GM10266 (cell line): ENCODE data around the gene MAD1L1.
"Not testable (repeated sequence)": the region's sequence is repeated elsewhere in the genome, so short reads cannot be mapped to it uniquely, and the experiment has no call there.

Source experiments
- DNase-seq: peaks from one replicate; pipeline ENCODE4 v3.0.0; 2012; ENCODE audit errors: extremely low spot score
- TF ChIP-seq, protein P1 (sequence below): IDR thresholded peaks from 2 replicates; pipeline ENCODE4 v1.5.1; 2012; ENCODE audit warnings: mild to moderate bottlenecking, low read depth; ENCODE audit not compliant: control insufficient read depth, insufficient read depth; ENCODE audit errors: missing control alignments

The MAD1L1 gene

DNA sequence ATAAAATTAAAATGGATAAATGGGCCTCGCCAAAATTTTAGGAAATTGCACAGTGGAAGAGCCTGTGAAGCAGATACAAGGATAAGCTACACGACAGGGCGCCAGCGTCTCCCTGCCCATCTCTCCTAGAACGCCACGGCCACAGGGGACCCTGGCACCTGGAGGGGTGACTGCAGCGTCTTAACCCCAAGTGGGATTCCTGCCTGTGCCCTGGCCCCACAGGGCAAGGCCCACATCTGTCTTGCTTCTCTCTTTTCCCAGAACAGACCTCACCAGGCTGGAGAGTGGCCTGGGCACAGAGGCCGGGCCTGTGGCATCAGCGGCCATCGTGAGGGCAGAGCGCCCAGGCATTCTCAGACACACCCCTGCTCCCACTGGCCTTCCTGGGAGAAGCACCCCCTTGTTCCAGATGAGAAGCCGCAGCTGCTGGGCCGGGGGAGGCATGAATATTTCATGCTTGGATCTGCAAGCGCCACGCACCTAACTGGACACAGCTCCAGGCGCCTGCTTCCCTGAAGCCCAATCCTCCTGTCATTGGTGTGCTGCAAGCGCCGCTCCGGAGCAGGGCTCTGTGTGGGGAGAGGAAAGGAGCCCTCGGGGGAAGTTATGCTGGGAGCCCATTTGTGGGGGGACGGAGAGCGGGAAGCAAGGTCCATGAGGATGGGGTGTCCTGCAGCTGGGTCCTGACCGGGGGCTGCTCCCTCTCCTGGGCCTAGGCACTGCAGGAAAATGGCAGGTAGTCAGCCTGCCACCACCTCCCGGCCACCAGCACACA is 409.2 kb downstream of the MAD1L1 start:
- DNase-seq: no peak
- TF ChIP-seq, protein P1, sequence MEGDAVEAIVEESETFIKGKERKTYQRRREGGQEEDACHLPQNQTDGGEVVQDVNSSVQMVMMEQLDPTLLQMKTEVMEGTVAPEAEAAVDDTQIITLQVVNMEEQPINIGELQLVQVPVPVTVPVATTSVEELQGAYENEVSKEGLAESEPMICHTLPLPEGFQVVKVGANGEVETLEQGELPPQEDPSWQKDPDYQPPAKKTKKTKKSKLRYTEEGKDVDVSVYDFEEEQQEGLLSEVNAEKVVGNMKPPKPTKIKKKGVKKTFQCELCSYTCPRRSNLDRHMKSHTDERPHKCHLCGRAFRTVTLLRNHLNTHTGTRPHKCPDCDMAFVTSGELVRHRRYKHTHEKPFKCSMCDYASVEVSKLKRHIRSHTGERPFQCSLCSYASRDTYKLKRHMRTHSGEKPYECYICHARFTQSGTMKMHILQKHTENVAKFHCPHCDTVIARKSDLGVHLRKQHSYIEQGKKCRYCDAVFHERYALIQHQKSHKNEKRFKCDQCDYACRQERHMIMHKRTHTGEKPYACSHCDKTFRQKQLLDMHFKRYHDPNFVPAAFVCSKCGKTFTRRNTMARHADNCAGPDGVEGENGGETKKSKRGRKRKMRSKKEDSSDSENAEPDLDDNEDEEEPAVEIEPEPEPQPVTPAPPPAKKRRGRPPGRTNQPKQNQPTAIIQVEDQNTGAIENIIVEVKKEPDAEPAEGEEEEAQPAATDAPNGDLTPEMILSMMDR: no peak

DNA sequence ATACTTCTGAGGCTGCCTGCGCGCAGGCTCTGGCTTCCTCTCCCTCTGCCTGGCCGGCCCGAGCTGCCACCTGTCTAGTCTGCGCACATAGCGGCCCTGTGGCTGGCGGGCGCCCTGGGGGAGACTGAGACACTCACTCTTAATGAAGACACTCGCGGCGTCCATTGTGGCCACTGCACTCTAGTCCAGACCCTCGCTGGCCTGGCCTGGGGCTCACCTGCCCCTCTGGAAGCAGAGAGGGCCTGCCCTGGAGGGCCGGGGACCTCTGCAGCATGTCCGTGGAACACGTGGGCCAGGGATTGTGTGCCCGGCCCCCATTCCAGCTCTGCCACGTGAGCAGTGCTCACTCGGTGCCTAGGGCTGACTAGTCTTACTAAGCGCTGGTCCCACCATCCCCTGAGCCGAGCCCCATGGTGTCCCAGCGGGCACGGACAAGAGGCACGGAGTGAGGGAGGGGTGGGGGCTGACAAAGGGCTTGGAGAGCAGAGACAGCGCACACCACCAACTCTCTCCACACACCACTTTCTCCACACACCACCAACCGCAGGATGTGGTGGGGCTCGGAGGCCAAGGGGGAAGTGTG is 413.4 kb downstream of the MAD1L1 start:
- no peak for DNase-seq
- TF ChIP-seq, protein P1: no peak

DNA sequence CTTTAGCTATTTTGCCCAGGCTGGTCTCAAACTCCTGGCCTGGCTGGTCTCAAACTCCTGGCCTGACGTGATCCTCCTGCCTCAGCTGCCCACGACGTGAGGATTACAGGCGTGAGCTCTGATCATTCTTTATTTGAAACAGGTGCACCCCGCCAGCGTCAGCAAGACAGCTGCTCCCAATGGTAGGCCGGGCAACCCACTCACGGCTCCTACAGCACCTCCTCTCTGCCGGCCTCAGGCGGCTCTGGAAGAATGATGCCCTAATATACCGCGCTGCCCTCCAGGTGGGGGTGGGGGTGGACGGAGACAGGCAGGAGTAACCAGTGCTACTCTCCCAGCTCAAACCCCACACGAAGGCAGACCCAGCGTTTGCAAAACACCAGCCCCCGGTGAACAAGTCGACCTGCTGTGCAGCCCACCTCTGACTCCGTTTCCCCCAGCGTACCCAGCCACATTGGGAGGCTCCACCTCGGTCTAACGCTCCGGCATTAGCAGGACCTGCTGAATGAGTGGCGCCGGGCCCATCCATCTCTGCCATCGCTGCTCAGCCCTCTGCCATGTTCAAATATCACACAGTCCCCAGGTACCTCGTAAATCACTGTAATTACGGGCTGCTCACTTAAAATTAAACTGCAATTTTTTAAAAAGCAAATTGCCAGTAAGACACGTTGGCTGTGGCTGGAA is 414.0 kb downstream of the MAD1L1 start:
- no peak for DNase-seq

DNA sequence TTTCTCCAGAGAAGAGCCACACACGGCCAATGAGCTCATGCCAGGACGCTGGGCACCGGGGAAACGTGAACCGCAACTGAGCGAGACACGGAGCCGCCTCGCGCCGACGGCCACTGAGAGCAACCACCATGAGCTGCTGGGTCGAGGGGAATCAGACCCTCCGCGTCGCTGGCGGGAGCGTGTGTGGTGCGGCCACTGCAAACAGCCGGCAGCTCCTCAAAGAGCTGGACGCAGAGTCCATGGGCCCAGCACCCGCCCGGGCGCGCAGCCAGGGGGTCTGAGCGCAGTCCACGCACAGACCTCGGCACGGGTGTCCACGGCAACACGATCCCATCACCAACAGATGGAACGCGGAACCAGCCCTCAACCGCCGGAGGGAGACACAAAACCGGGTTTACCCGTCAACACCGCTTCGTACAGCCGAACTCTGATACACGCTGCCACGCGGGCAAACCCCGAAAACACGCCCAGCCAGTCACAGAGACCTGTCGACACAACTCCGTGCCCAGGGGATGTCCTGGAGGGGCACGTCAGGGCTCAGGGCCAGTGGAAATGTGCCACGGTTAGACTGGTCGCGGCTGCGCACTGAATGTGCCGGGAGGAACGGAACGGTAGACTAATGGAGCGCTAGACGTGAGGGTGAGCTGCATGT is 415.6 kb downstream of the MAD1L1 start:
- no peak for DNase-seq
- TF ChIP-seq, protein P1: no peak

More for the DNA sequence above, 414.0 kb downstream of the MAD1L1 start:
- TF ChIP-seq, protein P1: no peak

DNA sequence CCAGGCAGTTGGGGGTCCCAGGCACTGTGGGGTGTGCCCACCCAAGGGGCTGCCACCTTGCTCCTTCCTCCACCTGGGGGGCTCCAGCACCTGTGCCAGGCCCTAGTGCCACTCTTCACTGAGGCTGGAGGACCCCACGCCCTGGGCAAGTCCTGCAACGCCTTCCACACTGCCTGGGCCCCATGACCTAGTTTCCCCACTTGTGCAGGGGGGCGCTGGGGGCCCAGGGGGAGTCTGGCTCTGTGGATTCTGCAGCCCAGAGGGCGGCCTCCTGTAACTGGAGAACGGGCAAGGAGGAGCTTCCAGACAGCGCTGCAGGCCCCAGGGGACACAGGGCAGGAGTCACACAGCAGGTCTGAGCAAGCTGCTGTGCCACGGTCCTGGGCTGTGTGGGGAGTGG is 416.3 kb downstream of the MAD1L1 start:
- not testable (repeated sequence) for DNase-seq

DNA sequence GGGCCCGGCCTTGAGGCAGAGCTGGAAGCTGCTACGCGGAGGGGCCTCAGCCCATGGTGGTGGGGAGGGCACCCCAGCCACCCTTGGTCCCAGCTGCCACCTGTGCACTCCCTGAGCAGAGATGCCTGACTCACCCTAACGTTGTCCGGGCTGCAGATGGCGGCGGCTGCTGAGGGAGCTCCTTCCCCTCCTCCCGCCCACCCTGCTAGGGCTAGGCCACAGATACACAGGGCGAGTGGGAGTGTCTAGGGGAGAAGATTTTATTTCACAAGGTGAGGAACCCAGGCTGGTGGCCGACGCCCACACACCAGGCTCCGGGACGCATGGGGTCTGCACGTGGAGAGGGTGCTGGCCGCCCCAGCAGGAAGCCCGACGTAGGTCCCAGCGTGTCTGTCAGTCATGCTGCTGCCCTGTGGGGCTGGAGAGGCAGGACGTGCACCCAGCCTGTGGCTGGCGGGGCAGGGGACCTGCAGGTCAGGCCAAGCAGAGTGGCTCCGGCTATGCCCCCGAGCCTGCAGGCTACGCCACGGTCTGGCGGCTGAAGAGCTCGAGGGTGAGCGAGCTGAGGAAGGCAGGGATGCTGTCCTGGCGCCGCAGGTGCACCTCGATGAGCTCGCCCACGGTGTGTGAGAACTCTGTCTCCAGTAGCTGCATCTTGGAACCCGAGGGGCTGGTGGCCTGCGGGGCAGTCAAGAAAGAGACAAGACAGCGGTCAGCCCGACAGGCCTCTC is 417.0 kb downstream of the MAD1L1 start:
- DNase-seq: not testable (repeated sequence)

DNA sequence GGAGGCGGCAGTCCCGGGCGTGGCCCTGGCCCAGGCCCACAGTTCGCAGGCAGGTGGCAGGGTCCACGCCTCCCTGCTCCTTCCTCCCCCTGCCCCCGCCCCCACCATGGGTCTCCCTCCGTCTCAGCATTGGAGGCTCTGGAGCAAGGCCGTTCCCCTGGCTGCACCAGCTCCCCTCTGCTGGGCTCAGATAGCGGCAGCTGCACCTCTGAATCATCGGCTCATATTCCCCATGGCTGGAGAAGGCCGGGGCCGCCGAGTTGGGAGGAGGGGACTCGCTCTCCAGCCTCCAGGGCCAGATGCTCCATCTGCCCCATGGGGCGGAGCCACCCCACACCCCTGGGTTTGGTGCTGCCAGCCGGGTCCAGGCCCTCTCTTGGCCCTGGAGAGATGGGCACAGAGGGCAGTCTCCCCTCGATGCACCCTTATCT is 417.7 kb downstream of the MAD1L1 start:
- TF ChIP-seq, protein P1: no peak
- DNase-seq: no peak
